HG02610 (cell line): ENCODE measurements around the gene MAP1LC3A.

Experiments
- ATAC-seq: cut with Tn5 transposase; IDR thresholded peaks from one replicate; pipeline ENCODE4 v1.9.1; 2021; ENCODE audit warnings: mild to moderate bottlenecking, moderate library complexity; ENCODE audit not compliant: unreplicated experiment

The MAP1LC3A gene

GRCh38 chr20:34547844-34548613 lies 10.5 kb upstream of the MAP1LC3A start:
- ATAC-seq: no peak

- ATAC-seq: no peak
Measured at GRCh38 chr20:34549291-34549928, 9.1 kb upstream of the MAP1LC3A start.

GRCh38 chr20:34549929-34550305 lies 8.6 kb upstream of the MAP1LC3A start:
- ATAC-seq: no peak

- no peak for ATAC-seq
Measured at GRCh38 chr20:34552569-34552968, 5.9 kb upstream of the MAP1LC3A start.

GRCh38 chr20:34553366-34553867 lies 5.1 kb upstream of the MAP1LC3A start:
- no peak for ATAC-seq

GRCh38 chr20:34557936-34558319 lies 590 bp upstream of the MAP1LC3A start:
- no peak for ATAC-seq

GRCh38 chr20:34559311-34560140 lies 1.0 kb downstream of the MAP1LC3A start:
- no peak for ATAC-seq

- ATAC-seq: no peak
Measured at GRCh38 chr20:34560141-34560523, 1.6 kb downstream of the MAP1LC3A start.

GRCh38 chr20:34560614-34561013 lies 2.1 kb downstream of the MAP1LC3A start:
- ATAC-seq: no peak

GRCh38 chr20:34561661-34562060 lies 3.1 kb downstream of the MAP1LC3A start:
- ATAC-seq: no peak

GRCh38 chr20:34562641-34563040 lies 4.1 kb downstream of the MAP1LC3A start:
- ATAC-seq: no peak

GRCh38 chr20:34564833-34565232 lies 6.3 kb downstream of the MAP1LC3A start:
- ATAC-seq: no peak

- ATAC-seq: no peak
Measured at GRCh38 chr20:34566978-34567891, 8.7 kb downstream of the MAP1LC3A start.

- no peak for ATAC-seq
Measured at GRCh38 chr20:34567892-34568865, 9.7 kb downstream of the MAP1LC3A start.

GRCh38 chr20:34569598-34569997 lies 11.1 kb downstream of the MAP1LC3A start:
- ATAC-seq: no peak

GRCh38 chr20:34570859-34571306 lies 12.4 kb downstream of the MAP1LC3A start:
- no peak for ATAC-seq

GRCh38 chr20:34571753-34572152 lies 13.2 kb downstream of the MAP1LC3A start:
- ATAC-seq: no peak

GRCh38 chr20:34573541-34574300 lies 15.2 kb downstream of the MAP1LC3A start:
- ATAC-seq: no peak
